Heart left ventricle (tissue), 13 donors: Measurements from ENCODE around the gene RAD51B.

Experiments
- POLR2A ChIP-seq, 2 donors: fragments of 450-650 bp; IDR thresholded peaks; one replicate each; pipeline ENCODE4 v1.6.1; 2017; ENCODE audit warnings: antibody characterized with exemption in 2 of 2, mild to moderate bottlenecking in 2 of 2, moderate library complexity in 2 of 2
- TF ChIP-seq, protein P1 (sequence below), 12 donors: fragments of 200-600 bp; sonication (generic) in 4 of 12; IDR thresholded peaks; one replicate each; pipeline versions ENCODE4 v1.5.0 to v1.8.0; 2018 to 2022; ENCODE audit warnings: antibody characterized with exemption in 12 of 12, mild to moderate bottlenecking in 5 of 12
- donor health status: ischemic (EF 13 %, LVEDD 7.1; RV severe dilation, severe dysfunction).
- donor health status: DM: no; HTN: yes; CAD: no.
- donor health status: DM: no; HTN: no; CAD: no.
- donor health status: ischemic (EF 25% LVEDD 6.9; RV normal size, moderate dysfunction).
- donor health status: ischemic (EF 25% LVEDD 5.7; RV mildly dilated, moderate dysfunction).
- donor health status: ischemic (EF 35%, LVEDD 5.7; RV mildly dilated, moderate dysfunction).
- donor health status: nonischemic (EF 11% LVEDD 7.7; RV severe dilation, severe dysfunction).
- donor health status: DM: yes; HTN: yes; CAD: no.
- donor health status: PGD.
- donor health status: ischemic (EF 29% LVEDD 5.4; RV normal size, mild dysfunction).
- donor health status: nonischemic (EF 23%, LVEDD 6.1; RV moderate dilation, normal function).

DNA sequence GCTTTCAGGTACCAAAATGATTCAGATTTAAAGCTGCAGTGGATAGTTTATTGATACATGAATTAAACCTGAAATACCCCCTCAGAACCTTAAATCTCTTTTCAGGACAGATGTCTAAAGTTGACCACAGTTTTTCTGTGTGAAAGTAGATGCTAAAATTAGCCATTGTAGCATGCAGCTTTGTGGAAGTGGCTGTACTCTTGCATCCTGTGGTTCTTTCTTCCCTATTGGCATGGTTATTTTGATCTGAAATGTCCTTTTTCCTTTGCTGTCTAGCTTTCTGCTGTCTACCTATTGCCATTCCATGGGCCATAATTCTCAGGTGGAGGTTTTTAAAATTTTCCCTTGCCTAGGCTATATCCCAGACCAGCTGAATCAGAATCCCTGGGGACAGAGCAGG lies 517.7 kb downstream of the RAD51B start:
- TF ChIP-seq, protein P1, sequence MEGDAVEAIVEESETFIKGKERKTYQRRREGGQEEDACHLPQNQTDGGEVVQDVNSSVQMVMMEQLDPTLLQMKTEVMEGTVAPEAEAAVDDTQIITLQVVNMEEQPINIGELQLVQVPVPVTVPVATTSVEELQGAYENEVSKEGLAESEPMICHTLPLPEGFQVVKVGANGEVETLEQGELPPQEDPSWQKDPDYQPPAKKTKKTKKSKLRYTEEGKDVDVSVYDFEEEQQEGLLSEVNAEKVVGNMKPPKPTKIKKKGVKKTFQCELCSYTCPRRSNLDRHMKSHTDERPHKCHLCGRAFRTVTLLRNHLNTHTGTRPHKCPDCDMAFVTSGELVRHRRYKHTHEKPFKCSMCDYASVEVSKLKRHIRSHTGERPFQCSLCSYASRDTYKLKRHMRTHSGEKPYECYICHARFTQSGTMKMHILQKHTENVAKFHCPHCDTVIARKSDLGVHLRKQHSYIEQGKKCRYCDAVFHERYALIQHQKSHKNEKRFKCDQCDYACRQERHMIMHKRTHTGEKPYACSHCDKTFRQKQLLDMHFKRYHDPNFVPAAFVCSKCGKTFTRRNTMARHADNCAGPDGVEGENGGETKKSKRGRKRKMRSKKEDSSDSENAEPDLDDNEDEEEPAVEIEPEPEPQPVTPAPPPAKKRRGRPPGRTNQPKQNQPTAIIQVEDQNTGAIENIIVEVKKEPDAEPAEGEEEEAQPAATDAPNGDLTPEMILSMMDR (IDR thresholded peaks at IDR 0.05) = no peak
- no peak for TF ChIP-seq POLR2A (IDR thresholded peaks at IDR 0.05)
